GM21619 (cell line): Measurements from ENCODE around the gene SHF.
"Not testable (repeated sequence)": the region's sequence is repeated elsewhere in the genome, so short reads cannot be mapped to it uniquely, and the experiment has no call there.

Experiments
- ATAC-seq: cut with Tn5 transposase; IDR thresholded peaks from one replicate; pipeline ENCODE4 v1.9.1; 2021; ENCODE audit not compliant: unreplicated experiment

The SHF gene

GRCh38 chr15:45148076-45149059 is 39.4 kb downstream of the SHF start:
- ATAC-seq, result no peak

- ATAC-seq, result no peak
Measured at GRCh38 chr15:45147606-45148005, 40.2 kb downstream of the SHF start.

- ATAC-seq, result no peak
Measured at GRCh38 chr15:45146405-45146804, 41.4 kb downstream of the SHF start.

- no peak for ATAC-seq
Measured at GRCh38 chr15:45144775-45145174, 43.0 kb downstream of the SHF start.

- ATAC-seq, result no peak
Measured at GRCh38 chr15:45143946-45144345, 43.8 kb downstream of the SHF start.

GRCh38 chr15:45143056-45143455 is 44.7 kb downstream of the SHF start:
- ATAC-seq, result no peak

- no peak for ATAC-seq
Measured at GRCh38 chr15:45141386-45141785, 46.4 kb downstream of the SHF start.

GRCh38 chr15:45140557-45141250 is 47.1 kb downstream of the SHF start:
- ATAC-seq, result no peak

GRCh38 chr15:45139770-45140169 is 48.0 kb downstream of the SHF start:
- ATAC-seq, result no peak

GRCh38 chr15:45138814-45139765 is 48.7 kb downstream of the SHF start:
- no peak for ATAC-seq

- ATAC-seq, result no peak
Measured at GRCh38 chr15:45137703-45138102, 50.1 kb downstream of the SHF start.

- no peak for ATAC-seq
Measured at GRCh38 chr15:45136378-45136764, 51.4 kb downstream of the SHF start.

- ATAC-seq, result not testable (repeated sequence)
Measured at GRCh38 chr15:45135705-45136377, 51.9 kb downstream of the SHF start.

GRCh38 chr15:45134682-45135604 is 52.8 kb downstream of the SHF start:
- no peak for ATAC-seq

- ATAC-seq, result no peak
Measured at GRCh38 chr15:45134046-45134445, 53.7 kb downstream of the SHF start.

GRCh38 chr15:45133561-45133920 is 54.2 kb downstream of the SHF start:
- no peak for ATAC-seq

- ATAC-seq, result no peak
Measured at GRCh38 chr15:45132844-45133560, 54.8 kb downstream of the SHF start.

- no peak for ATAC-seq
Measured at GRCh38 chr15:45131510-45131909, 56.3 kb downstream of the SHF start.
